ENCODE results near the gene CACNA1C. TPM values are rescaled to one million over a fixed set of nuclear protein-coding genes. Genes with fewer than 3 reads are reported as not detected.

Gene CACNA1C
- total and polyA plus RNA-seq, 8 donors: 0.31 to 55.8 (median 7.2) TPM

DNA sequence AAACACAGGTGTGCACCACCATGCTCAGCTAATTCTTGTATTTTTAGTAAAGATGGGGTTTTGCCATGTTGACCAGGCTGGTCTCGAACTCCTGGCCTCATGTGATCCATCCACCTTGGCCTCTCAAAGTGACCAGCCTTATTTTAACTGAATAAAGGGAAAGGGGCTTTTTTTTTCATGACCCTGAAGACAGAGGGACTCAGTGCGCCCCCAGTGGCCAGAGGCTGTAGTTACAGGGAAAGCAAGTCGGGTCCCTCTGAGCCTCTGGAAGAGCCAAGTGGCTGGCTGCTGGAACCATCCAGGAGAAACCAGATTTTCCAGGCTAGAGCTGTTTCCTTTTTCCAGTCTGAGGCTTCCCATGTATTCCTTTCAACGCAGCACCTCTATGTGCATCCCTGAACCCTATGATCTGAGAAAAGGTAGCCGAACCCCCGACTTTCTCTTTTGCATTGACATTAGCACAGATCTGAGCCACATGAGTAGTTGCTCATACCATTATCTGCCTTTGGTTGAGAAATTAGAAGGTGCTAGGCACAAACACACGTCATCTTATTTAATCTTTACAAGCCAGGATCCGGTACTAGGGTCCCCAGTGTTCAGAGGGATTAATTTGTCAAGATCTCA is 342.7 kb downstream of the CACNA1C start:
- DNase-seq: peak; percentile 36 to 70
- no peaks in the 10 kb centered on the region for H3K9me3 ChIP-seq
- no peak overlapping the region for H3K4me3 ChIP-seq
- WGBS, 5 donors: 55 to 62% (median 57%) methylated on average over 8 of the region's 8 CpGs
- intact Hi-C loops (cut with DNase I; ENCODE audit: low total_unique reads): no loop called here
- TF ChIP-seq CTCF (IDR thresholded peaks at IDR 0.05) (peak in 5 of 7 experiments; percentile 31 to 80 (median 62)), EP300 (IDR thresholded peaks at IDR 0.05) (no peak), POLR2A (IDR thresholded peaks at IDR 0.05) (no peak), POLR2AphosphoS5 (IDR thresholded peaks at IDR 0.05) (no peak)
- H3K36me3 ChIP-seq: no peaks in the 10 kb centered on the region
- H3K27ac ChIP-seq: peak overlapping the region in 4 of 5 donors; percentile 29 to 73 (median 56)
- peaks cover 0 to 42% (median 14%) of the 10 kb centered on the region in 4 donors for H3K4me1 ChIP-seq
- H3K27me3 ChIP-seq: no peaks in the 10 kb centered on the region

GRCh38 chr12:2396448-2396871 is 343.7 kb downstream of the CACNA1C start:
- H3K36me3 ChIP-seq: no peaks in the 10 kb centered on the region
- H3K9me3 ChIP-seq: no peaks in the 10 kb centered on the region
- DNase-seq: peak in 1 of 2 donors; percentile 30
- peaks cover 0 to 42% (median 14%) of the 10 kb centered on the region in 4 donors for H3K4me1 ChIP-seq
- WGBS, 5 donors: 66 to 75% (median 68%) methylated on average over 5 to 6 of the region's 6 CpGs
- peak overlapping the region in 4 of 5 donors; percentile 29 to 73 (median 56) for H3K27ac ChIP-seq
- TF ChIP-seq CTCF (IDR thresholded peaks at IDR 0.05) (no peak), POLR2A (IDR thresholded peaks at IDR 0.05) (no peak), POLR2AphosphoS5 (IDR thresholded peaks at IDR 0.05) (no peak), EP300 (IDR thresholded peaks at IDR 0.05) (no peak)
- no peaks in the 10 kb centered on the region for H3K27me3 ChIP-seq
- intact Hi-C loops (cut with DNase I; ENCODE audit: low total_unique reads): no loop called here
- no peak overlapping the region for H3K4me3 ChIP-seq

DNA sequence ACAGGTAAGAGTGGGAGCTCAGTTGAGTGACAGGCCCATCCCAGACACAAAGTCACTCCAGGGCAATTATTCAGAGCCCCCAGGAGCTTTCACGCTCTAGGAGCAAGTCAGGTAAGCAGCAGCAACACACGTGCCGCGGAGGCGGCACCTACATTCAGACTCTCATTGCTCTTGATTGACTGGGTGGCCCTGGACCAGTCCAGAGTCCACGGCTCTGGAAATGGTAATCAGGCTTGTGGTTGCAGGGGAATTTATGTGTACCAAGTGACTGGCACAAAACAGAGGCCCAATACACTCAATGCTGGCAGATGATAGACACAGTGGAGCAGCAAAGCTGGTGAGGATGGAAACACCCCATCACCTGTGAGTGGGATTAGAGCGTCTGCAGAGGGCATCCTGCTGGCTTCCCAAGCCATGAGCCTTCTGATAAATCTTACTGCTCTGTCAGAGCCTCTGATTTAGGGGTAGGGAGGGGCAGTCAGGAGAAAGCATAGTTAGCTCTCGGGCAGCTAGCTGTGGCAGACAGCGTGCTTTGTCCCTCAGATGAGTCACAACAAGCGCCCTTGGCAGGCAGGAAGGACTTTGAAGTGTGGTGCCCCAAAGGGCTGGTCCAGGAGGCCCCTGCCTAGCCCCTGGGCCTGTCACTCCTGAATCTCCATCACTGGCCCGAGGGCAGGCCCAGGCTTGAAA is 344.7 kb downstream of the CACNA1C start:
- Histone ChIP-seq H3K4me1 (peaks cover 0 to 44% (median 14%) of the 10 kb centered on the region in 4 donors), H3K27ac (peak overlapping the region in 2 of 5 donors; percentile 64 to 73), H3K4me3 (no peak overlapping the region), H3K36me3 (no peaks in the 10 kb centered on the region), H3K27me3 (no peaks in the 10 kb centered on the region), H3K9me3 (no peaks in the 10 kb centered on the region)
- 78 to 87% (median 81%) methylated on average over 8 to 11 of the region's 11 CpGs for WGBS, 5 donors
- TF ChIP-seq CTCF (IDR thresholded peaks at IDR 0.05) (no peak), EP300 (IDR thresholded peaks at IDR 0.05) (no peak), POLR2A (IDR thresholded peaks at IDR 0.05) (no peak), POLR2AphosphoS5 (IDR thresholded peaks at IDR 0.05) (no peak)
- no peak for DNase-seq
- intact Hi-C loops (cut with DNase I; ENCODE audit: low total_unique reads): no loop called here

- WGBS, 5 donors: 36 to 65% (median 62%) methylated on average over 1 to 2 of the region's 2 CpGs
- H3K4me1 ChIP-seq: peaks cover 0 to 29% (median 9%) of the 10 kb centered on the region in 4 donors
- H3K27ac ChIP-seq: no peak overlapping the region
- intact Hi-C loops (cut with DNase I; ENCODE audit: low total_unique reads): no loop called here
- no peaks in the 10 kb centered on the region for H3K9me3 ChIP-seq
- no peak overlapping the region for H3K4me3 ChIP-seq
- no peaks in the 10 kb centered on the region for H3K36me3 ChIP-seq
- TF ChIP-seq POLR2AphosphoS5 (IDR thresholded peaks at IDR 0.05): no peak
- TF ChIP-seq POLR2A (IDR thresholded peaks at IDR 0.05): no peak
- no peak for TF ChIP-seq EP300 (IDR thresholded peaks at IDR 0.05)
- TF ChIP-seq CTCF (IDR thresholded peaks at IDR 0.05): no peak
- H3K27me3 ChIP-seq: no peaks in the 10 kb centered on the region
- no peak for DNase-seq
These were observed 348.3 kb downstream of the CACNA1C start for GRCh38 chr12:2401040-2401439.
